Esophagus muscularis mucosa (tissue), 4 donors: ENCODE data around the gene GPR21. TPM values are rescaled to one million over a fixed set of nuclear protein-coding genes. Genes with fewer than 3 reads are reported as not detected.

Experiments used
- small RNA-seq, 3 donors: library from RNA; depleted of rRNA; stranded (forward); fragments of <200 nt; gene quantifications; one replicate each; pipeline ENCODE3, GENCODE V24; 2016
- total RNA-seq, 4 donors: library from RNA; depleted of rRNA; stranded (reverse); fragments of >200 nt; gene quantifications; one replicate each; pipeline versions ENCODE4 v1.1.0 to v1.2.1, GENCODE V29; 2016

GPR21 gene
- total RNA-seq, 4 donors from 2014 or later = 0.33 to 1.1 (median 0.52) TPM; not detected in 1

Small RNA genes within 50 kb of the gene (small RNA-seq; reads per million reads assigned to genes)
- gene GPR21 = 0 reads per million in 3 donors

Other genes starting within 250 kb of the GPR21 start
- gene OR5C1, start 244.7 kb upstream of the GPR21 start, total RNA-seq = not detected
- gene OR1K1, start 233.5 kb upstream of the GPR21 start, total RNA-seq = not detected
- 10 to 100 TPM; 12.5 to 18.7 (median 15.7) TPM for gene PDCL, start 205.1 kb upstream of the GPR21 start, total RNA-seq
- 10 to 100 TPM; 40.1 to 58.1 (median 57.8) TPM for gene RC3H2, start 128.3 kb upstream of the GPR21 start, total RNA-seq
- gene ZBTB6, start 120.3 kb upstream of the GPR21 start, total RNA-seq = 10 to 100 TPM in 2 of 4 donors, 1 to 10 TPM in 2; 6.5 to 12.9 (median 9.5) TPM
- 10 to 100 TPM in 2 of 4 donors, 1 to 10 TPM in 2; 6.3 to 10.4 (median 9.1) TPM for gene ZBTB26, start 102.2 kb upstream of the GPR21 start, total RNA-seq
- 100 to 1,000 TPM in 1 of 4 donors, 10 to 100 TPM in 3; 64.3 to 116 (median 79.5) TPM for gene RABGAP1, start 92.6 kb upstream of the GPR21 start, total RNA-seq
- gene STRBP, start 234.9 kb downstream of the GPR21 start, total RNA-seq = 10 to 100 TPM; 11.2 to 20.6 (median 14.5) TPM